ENCODE measurements around the gene RALGPS1. TPM values are rescaled to one million over a fixed set of nuclear protein-coding genes. Genes with fewer than 3 reads are reported as not detected.

The RALGPS1 gene
- total RNA-seq, 5 donors from 2014 or later (not counting 1 experiment from before 2014, with no cell fraction given), result 7.3 to 13.9 (median 9.4) TPM

DNA sequence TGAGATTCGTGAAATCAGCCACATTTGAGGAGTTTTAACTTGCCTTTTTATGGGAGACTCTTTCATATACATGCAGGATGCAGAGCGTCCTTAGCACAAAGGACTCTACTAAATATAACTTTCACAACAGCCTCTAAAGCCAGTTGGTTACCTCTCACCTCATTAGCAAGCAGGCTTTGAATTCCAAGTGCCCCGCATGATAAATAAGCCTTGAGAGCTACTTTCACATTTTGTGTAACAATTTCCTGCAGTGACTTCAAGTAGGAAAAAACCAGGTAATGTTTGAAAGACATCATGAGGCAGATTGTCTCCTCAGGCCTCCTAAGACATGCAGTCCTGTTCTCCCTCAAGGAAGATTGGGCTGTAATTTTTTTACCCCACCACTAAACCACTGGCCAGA lies 50.5 kb downstream of the RALGPS1 start:
- POLR2A ChIA-PET, result no interaction called here
- CTCF ChIA-PET, result interaction anchor here (0.7 to 1.8 kb wide), 6 partner anchors 21 to 236 kb away, joined by 3 to 6 read pairs (median 3); no protein-coding TSS in a partner anchor
- ATAC-seq (replicated peaks in 1 of 4) (no peak), DNase-seq (no peak)
- peaks cover 13% of the 10 kb centered on the region for H3K36me3 Mint-ChIP-seq
- H3K36me3 ChIP-seq (ENCODE audit: control insufficient read depth in 2 of 2, extremely low read depth in 1 of 2, insufficient read depth in 1 of 2, low read length in 1 of 2), result no peaks in the 10 kb centered on the region
- H3K9me3 Mint-ChIP-seq, result no peaks in the 10 kb centered on the region
- H3K4me3 Mint-ChIP-seq, result no peak overlapping the region
- H3K4me3 ChIP-seq (ENCODE audit: control insufficient read depth in 1 of 2, extremely low read depth in 1 of 2, low read length in 1 of 2), result no peak overlapping the region
- no peaks in the 10 kb centered on the region for H3K4me1 ChIP-seq (ENCODE audit: control insufficient read depth in 1 of 2, extremely low read depth in 1 of 2, insufficient read depth in 2 of 2, low read length in 2 of 2)
- WGBS (ENCODE audit: insufficient coverage), result 93% methylated on average over 2 of the region's 3 CpGs
- H3K27ac ChIP-seq (ENCODE audit: low read length), result no peak overlapping the region
- H3K4me1 Mint-ChIP-seq, result peaks cover 2 to 5% (median 4%) of the 10 kb centered on the region in 3 donors
- peaks cover 0 to 4% of the 10 kb centered on the region in 2 experiments for H3K27me3 ChIP-seq (replicated peaks in 1 of 2; ENCODE audit: control insufficient read depth in 2 of 2, extremely low read depth in 1 of 2, insufficient read depth in 2 of 2, low read length in 1 of 2)
- no peaks in the 10 kb centered on the region for H3K9me3 ChIP-seq
- H3K27ac Mint-ChIP-seq, result no peak overlapping the region
- peaks cover 2 to 19% of the 10 kb centered on the region in 2 donors for H3K27me3 Mint-ChIP-seq

DNA sequence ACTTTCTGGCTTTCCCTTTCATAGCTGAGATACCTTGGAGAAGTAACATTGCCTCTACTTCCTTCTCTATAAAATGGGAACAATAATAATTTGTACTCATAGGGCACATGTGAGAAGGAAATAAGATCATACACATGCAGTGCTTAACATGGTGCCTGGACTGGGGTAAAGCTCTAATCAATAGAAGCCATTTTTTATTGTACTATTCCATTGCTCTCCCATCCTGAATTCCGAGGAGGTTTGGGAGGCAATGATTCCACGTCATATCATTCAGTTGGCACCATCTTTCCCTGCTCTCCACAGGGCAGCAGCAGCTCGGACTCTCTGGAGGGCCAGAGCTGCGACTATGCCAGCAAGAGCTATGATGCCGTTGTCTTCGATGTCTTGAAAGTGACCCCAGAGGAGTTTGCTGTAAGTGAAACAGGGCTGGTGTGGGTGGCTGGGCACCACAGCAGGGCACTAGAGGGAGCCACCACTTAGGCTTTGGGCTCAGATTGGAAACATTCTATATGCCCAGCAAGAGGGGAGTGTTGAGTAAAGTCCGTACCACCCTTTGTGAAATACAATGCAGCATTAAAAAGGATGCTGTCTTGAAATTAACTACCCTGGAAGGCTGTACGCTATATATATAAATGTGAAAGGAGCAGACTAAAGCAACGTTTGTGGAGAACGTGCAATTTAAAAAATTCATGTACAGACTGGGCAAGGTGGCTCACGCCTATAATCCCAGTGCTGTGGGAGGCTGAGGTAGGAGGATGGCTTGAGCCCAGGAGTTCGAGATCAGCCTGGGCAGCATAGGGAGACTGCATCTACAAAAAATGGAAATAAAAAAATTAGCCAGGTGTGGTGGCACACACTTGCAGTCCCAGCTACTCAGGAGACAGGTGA lies 51.2 kb downstream of the RALGPS1 start:
- H3K36me3 ChIP-seq (ENCODE audit: control insufficient read depth in 2 of 2, extremely low read depth in 1 of 2, insufficient read depth in 1 of 2, low read length in 1 of 2), result no peaks in the 10 kb centered on the region
- ChIA-PET CTCF (interaction anchor here (0.6 to 1.8 kb wide), 9 partner anchors 20 to 1175 kb away, joined by 3 to 9 read pairs (median 3); no protein-coding TSS in a partner anchor), POLR2A (no interaction called here)
- no peaks in the 10 kb centered on the region for H3K9me3 ChIP-seq
- H3K4me3 ChIP-seq (ENCODE audit: control insufficient read depth in 1 of 2, extremely low read depth in 1 of 2, low read length in 1 of 2), result no peak overlapping the region
- H3K27ac ChIP-seq (ENCODE audit: low read length), result no peak overlapping the region
- peak in 33 of 35 experiments; percentile 5 to 71 (median 38) for DNase-seq
- H3K4me1 ChIP-seq (ENCODE audit: control insufficient read depth in 1 of 2, extremely low read depth in 1 of 2, insufficient read depth in 2 of 2, low read length in 2 of 2), result no peaks in the 10 kb centered on the region
- Mint-ChIP-seq H3K9me3 (no peaks in the 10 kb centered on the region), H3K27ac (no peak overlapping the region), H3K4me1 (peaks cover 7 to 10% (median 9%) of the 10 kb centered on the region in 3 donors), H3K36me3 (peaks cover 13% of the 10 kb centered on the region), H3K4me3 (no peak overlapping the region), H3K27me3 (peaks cover 2 to 22% of the 10 kb centered on the region in 2 donors)
- WGBS (ENCODE audit: insufficient coverage), result 85% methylated on average over 9 of the region's 12 CpGs
- H3K27me3 ChIP-seq (replicated peaks in 1 of 2; ENCODE audit: control insufficient read depth in 2 of 2, extremely low read depth in 1 of 2, insufficient read depth in 2 of 2, low read length in 1 of 2), result peaks cover 0 to 4% of the 10 kb centered on the region in 2 experiments
- peak; percentile 50 to 78 (median 63) for ATAC-seq (replicated peaks in 1 of 4)

DNA sequence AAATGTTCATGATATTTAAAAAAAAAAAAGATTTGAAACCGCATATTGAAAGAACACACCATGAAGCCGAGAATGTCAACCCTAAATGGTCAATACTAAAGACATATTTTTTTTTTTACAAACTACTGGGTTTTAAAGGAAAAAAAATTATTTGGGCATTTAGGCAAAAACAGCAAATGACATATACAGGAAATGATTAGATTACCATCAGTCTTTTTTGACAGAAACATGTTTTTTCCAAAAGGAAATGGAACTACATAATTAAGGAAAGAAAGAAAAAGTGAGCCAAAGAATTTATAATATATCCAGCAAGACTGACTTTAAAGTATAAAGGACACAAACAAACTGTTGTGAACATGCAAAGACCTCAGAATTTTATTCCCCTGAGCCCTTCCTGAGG lies 56.7 kb downstream of the RALGPS1 start:
- CTCF ChIA-PET, result no interaction called here
- Mint-ChIP-seq H3K27me3 (peaks cover 2 to 17% of the 10 kb centered on the region in 2 donors), H3K4me1 (peaks cover 5 to 12% (median 7%) of the 10 kb centered on the region in 3 donors), H3K36me3 (peaks cover 12% of the 10 kb centered on the region), H3K27ac (no peak overlapping the region), H3K4me3 (no peak overlapping the region), H3K9me3 (no peaks in the 10 kb centered on the region)
- ATAC-seq (replicated peaks in 1 of 4), result no peak
- no peak overlapping the region for H3K27ac ChIP-seq (ENCODE audit: low read length)
- no CpG with 5 or more reads among the region's 2 CpGs for WGBS (ENCODE audit: insufficient coverage)
- no peaks in the 10 kb centered on the region for H3K4me1 ChIP-seq (ENCODE audit: control insufficient read depth in 1 of 2, extremely low read depth in 1 of 2, insufficient read depth in 2 of 2, low read length in 2 of 2)
- no peaks in the 10 kb centered on the region for H3K9me3 ChIP-seq
- no peak overlapping the region for H3K4me3 ChIP-seq (ENCODE audit: control insufficient read depth in 1 of 2, extremely low read depth in 1 of 2, low read length in 1 of 2)
- POLR2A ChIA-PET, result no interaction called here
- H3K36me3 ChIP-seq (ENCODE audit: control insufficient read depth in 2 of 2, extremely low read depth in 1 of 2, insufficient read depth in 1 of 2, low read length in 1 of 2), result no peaks in the 10 kb centered on the region
- peaks cover 1 to 2% of the 10 kb centered on the region in 2 experiments for H3K27me3 ChIP-seq (replicated peaks in 1 of 2; ENCODE audit: control insufficient read depth in 2 of 2, extremely low read depth in 1 of 2, insufficient read depth in 2 of 2, low read length in 1 of 2)
- DNase-seq, result no peak

DNA sequence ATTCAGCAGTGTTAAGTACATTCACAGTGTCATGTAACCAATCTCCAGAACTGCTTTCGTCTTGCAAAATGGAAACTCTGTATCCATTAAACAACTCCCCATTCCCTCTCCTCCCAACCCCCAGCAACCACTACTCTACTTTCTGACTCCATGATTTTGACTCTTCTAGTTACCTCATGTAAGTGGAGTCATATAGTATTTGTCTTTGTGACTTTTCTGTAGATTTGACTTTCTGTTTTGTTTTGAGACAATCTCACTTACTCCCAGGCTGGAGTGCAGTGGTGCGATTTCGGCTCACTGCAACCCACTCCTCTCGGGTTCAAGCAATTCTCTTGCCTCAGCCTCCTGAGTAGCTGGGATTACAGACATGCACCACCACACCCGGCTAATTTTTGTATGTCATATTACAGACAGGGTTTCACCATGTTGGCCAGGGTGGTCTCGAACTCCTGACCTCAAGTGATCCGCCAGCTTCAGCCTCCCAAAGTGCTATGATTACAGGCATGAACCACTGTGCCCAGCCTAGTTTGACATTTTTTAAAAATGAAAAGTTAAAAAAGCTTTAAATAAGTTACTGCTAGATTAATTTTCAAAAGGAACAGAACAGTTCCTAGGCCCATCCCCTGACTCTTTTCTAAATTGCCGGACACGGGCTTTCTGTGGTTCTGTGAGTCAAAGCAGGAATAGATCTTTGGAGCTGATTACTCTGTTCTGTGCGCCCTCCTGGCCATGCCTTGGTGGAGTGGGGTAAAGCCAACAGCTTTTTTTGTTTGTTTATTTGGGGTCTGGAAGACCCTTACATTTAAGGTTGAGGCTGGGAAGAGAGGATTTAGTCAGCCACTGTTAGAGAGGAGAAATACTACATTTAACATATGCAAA lies 59.3 kb downstream of the RALGPS1 start:
- Mint-ChIP-seq H3K4me3 (no peak overlapping the region), H3K27ac (no peak overlapping the region), H3K27me3 (peaks cover 0 to 31% of the 10 kb centered on the region in 2 donors), H3K9me3 (no peaks in the 10 kb centered on the region), H3K36me3 (peaks cover 19% of the 10 kb centered on the region), H3K4me1 (peaks cover 5 to 19% (median 7%) of the 10 kb centered on the region in 3 donors)
- H3K27me3 ChIP-seq (replicated peaks in 1 of 2; ENCODE audit: control insufficient read depth in 2 of 2, extremely low read depth in 1 of 2, insufficient read depth in 2 of 2, low read length in 1 of 2), result peaks cover 2 to 3% of the 10 kb centered on the region in 2 experiments
- no peak for DNase-seq
- 91% methylated on average over 5 of the region's 10 CpGs for WGBS (ENCODE audit: insufficient coverage)
- POLR2A ChIA-PET, result no interaction called here
- no peak for ATAC-seq (replicated peaks in 1 of 4)
- no peaks in the 10 kb centered on the region for H3K36me3 ChIP-seq (ENCODE audit: control insufficient read depth in 2 of 2, extremely low read depth in 1 of 2, insufficient read depth in 1 of 2, low read length in 1 of 2)
- CTCF ChIA-PET, result no interaction called here
- no peaks in the 10 kb centered on the region for H3K4me1 ChIP-seq (ENCODE audit: control insufficient read depth in 1 of 2, extremely low read depth in 1 of 2, insufficient read depth in 2 of 2, low read length in 2 of 2)
- H3K27ac ChIP-seq (ENCODE audit: low read length), result no peak overlapping the region
- no peaks in the 10 kb centered on the region for H3K9me3 ChIP-seq
- H3K4me3 ChIP-seq (ENCODE audit: control insufficient read depth in 1 of 2, extremely low read depth in 1 of 2, low read length in 1 of 2), result no peak overlapping the region

DNA sequence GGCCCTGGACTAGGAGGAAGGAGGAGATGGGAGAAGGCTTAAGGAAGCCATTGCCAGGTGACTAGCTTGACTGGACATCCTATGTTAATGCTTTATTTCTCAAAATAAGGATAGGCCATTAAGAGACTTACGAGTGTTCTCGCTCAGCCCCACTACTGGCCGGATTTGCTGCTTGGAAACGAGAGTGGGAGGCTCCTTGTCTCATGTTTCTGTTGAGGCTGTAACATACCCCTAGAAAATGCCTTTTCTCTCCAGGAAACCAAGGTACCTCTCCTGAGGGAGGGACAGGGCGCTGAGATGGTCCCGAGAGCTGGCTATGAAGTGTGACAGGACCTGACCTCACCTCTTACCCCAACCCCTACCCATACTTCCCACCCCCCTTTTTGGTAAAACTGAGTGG lies 60.0 kb downstream of the RALGPS1 start:
- no peak overlapping the region for H3K4me3 ChIP-seq (ENCODE audit: control insufficient read depth in 1 of 2, extremely low read depth in 1 of 2, low read length in 1 of 2)
- Mint-ChIP-seq H3K36me3 (peaks cover 19% of the 10 kb centered on the region), H3K9me3 (no peaks in the 10 kb centered on the region), H3K4me1 (peaks cover 11 to 23% (median 12%) of the 10 kb centered on the region in 3 donors), H3K27me3 (peaks cover 0 to 36% of the 10 kb centered on the region in 2 donors), H3K27ac (no peak overlapping the region), H3K4me3 (no peak overlapping the region)
- no peak for ATAC-seq (replicated peaks in 1 of 4)
- WGBS (ENCODE audit: insufficient coverage), result no CpG with 5 or more reads among the region's 6 CpGs
- no peak overlapping the region for H3K27ac ChIP-seq (ENCODE audit: low read length)
- no peaks in the 10 kb centered on the region for H3K36me3 ChIP-seq (ENCODE audit: control insufficient read depth in 2 of 2, extremely low read depth in 1 of 2, insufficient read depth in 1 of 2, low read length in 1 of 2)
- CTCF ChIA-PET, result no interaction called here
- no peaks in the 10 kb centered on the region for H3K4me1 ChIP-seq (ENCODE audit: control insufficient read depth in 1 of 2, extremely low read depth in 1 of 2, insufficient read depth in 2 of 2, low read length in 2 of 2)
- no peaks in the 10 kb centered on the region for H3K9me3 ChIP-seq
- H3K27me3 ChIP-seq (replicated peaks in 1 of 2; ENCODE audit: control insufficient read depth in 2 of 2, extremely low read depth in 1 of 2, insufficient read depth in 2 of 2, low read length in 1 of 2), result peaks cover 2 to 3% of the 10 kb centered on the region in 2 experiments
- POLR2A ChIA-PET, result no interaction called here
- no peak for DNase-seq
